K562 (cell line): Measurements from ENCODE around the gene ADAM33. TPM values are rescaled to one million over a fixed set of nuclear protein-coding genes. Genes with fewer than 3 reads are reported as not detected.

ENCODE experiments used
- CCNT2 ChIP-seq: IDR thresholded peaks from 2 replicates; pipeline ENCODE4 v1.6.1; 2011; ENCODE audit warnings: borderline replicate concordance, low read depth, mild to moderate bottlenecking, moderate library complexity, mixed read lengths, low read length; ENCODE audit not compliant: insufficient read length; ENCODE audit errors: extremely low read depth
- CREB1 ChIP-seq, 2 experiments: sonication (generic) in 1 of 2; formaldehyde crosslinking in 1 of 2; IDR thresholded peaks; 2 replicates each; pipeline versions ENCODE4 v1.6.1 to v1.8.0; 2012 to 2022; ENCODE audit warnings: inconsistent platforms in 1 of 2, mild to moderate bottlenecking in 1 of 2, missing genetic modification reagents in 1 of 2, moderate library complexity in 1 of 2
- FOXJ3 ChIP-seq: sonication (generic); formaldehyde crosslinking; IDR thresholded peaks from 2 replicates; pipeline ENCODE4 v1.4.0; 2020; ENCODE audit warnings: mild to moderate bottlenecking, missing genetic modification reagents
- POLR2A ChIP-seq: fragments of 450-650 bp; conservative IDR thresholded peaks from 2 replicates; pipeline ENCODE4 v1.6.1; 2016
- PYGO2 ChIP-seq: fragments of 450-650 bp; IDR thresholded peaks from 2 replicates; pipeline ENCODE4 v1.6.1; 2016; ENCODE audit warnings: mild to moderate bottlenecking, missing genetic modification characterization, moderate library complexity, missing compliant biosample characterization
- SAP30 ChIP-seq: fragments of 200-600 bp; sonication (generic); IDR thresholded peaks from 2 replicates; pipeline ENCODE4 v1.6.1; 2012; ENCODE audit warnings: borderline replicate concordance, low read depth, mild to moderate bottlenecking, moderate library complexity, low read length, control low read depth, inconsistent platforms; ENCODE audit not compliant: insufficient read depth, poor library complexity, severe bottlenecking
- ZNF785 ChIP-seq: fragments of 250-450 bp; sonication (Bioruptor Pico); IDR thresholded peaks from 2 replicates; pipeline ENCODE4 v1.4.0; 2020; ENCODE audit warnings: mild to moderate bottlenecking
- polyA plus RNA-seq, 8 experiments: library from polyadenylated mRNA; depleted of rRNA in 4 of 8; stranded (reverse) in 5 of 8; unstranded in 3 of 8; fragments of >200 nt; fragmentation: Nextera tagmentation in 2 of 8; fragmentation: Illumina TruSeq in 1 of 8; extraction: Ambion mirVana in 2 of 8; extraction: Trizol in 1 of 8; gene quantifications; 2 replicates each; pipeline versions ENCODE4 v1.2.1 to v1.2.3, GENCODE V29; 2011 to 2014; ENCODE audit warnings: inconsistent platforms in 1 of 8, missing spikeins in 1 of 8
- total RNA-seq, 7 experiments: library from RNA; depleted of rRNA in 6 of 7; stranded (reverse); fragments of >200 nt in 6 of 7; fragmentation: Illumina TruSeq in 2 of 7; extraction: Trizol in 2 of 7; gene quantifications; 2 replicates each; pipeline versions ENCODE4 v1.2.1 to v1.2.3, GENCODE V29; 2011 to 2021; ENCODE audit warnings: low replicate concordance in 1 of 7
- TF ChIP-seq, protein P1 (sequence below): sonication (generic); formaldehyde crosslinking; IDR thresholded peaks from 2 replicates; pipeline ENCODE4 v1.8.0; 2023; ENCODE audit warnings: mild to moderate bottlenecking, missing genetic modification reagents
- TF ChIP-seq, protein P2 (sequence below): fragments of 450-650 bp; formaldehyde crosslinking; IDR thresholded peaks from 2 replicates; pipeline ENCODE4 v1.4.0; 2020; ENCODE audit warnings: mild to moderate bottlenecking, moderate library complexity

The ADAM33 gene
- total and polyA plus RNA-seq, 9 of the 15 experiments (the other 6 are each of a cell fraction or from before 2014, with no cell fraction given) = not detected

DNA sequence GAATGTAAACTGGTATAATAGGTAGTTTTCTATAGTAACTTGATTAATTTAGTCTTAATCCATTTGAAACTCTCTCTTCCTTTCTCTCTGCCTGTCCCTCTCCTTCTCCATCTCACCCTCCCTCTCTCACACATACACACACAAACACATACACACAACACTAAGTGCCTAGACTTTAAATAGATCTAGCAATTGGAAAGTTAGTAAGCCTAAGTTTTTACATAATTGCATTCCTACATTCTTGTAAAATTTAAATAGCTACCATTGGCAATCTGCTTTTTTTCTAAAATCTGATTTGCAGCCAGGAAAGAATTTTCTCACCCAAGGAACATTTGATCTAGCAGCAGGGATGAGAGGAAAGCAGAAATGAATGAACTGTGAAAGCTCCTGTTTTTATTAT lies 34.3 kb downstream of the ADAM33 start (continued):
- TF ChIP-seq CREB1 (IDR thresholded peaks at IDR 0.05) = no peak
- TF ChIP-seq CREB1 (CRISPR knock-in tag; IDR thresholded peaks at IDR 0.05) = no peak
- TF ChIP-seq CCNT2 = no peak
- TF ChIP-seq SAP30 = no peak
- TF ChIP-seq POLR2A = no peak
- TF ChIP-seq PYGO2 (tag) = no peak
- TF ChIP-seq, protein P1, sequence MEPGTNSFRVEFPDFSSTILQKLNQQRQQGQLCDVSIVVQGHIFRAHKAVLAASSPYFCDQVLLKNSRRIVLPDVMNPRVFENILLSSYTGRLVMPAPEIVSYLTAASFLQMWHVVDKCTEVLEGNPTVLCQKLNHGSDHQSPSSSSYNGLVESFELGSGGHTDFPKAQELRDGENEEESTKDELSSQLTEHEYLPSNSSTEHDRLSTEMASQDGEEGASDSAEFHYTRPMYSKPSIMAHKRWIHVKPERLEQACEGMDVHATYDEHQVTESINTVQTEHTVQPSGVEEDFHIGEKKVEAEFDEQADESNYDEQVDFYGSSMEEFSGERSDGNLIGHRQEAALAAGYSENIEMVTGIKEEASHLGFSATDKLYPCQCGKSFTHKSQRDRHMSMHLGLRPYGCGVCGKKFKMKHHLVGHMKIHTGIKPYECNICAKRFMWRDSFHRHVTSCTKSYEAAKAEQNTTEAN = no peak
- TF ChIP-seq FOXJ3 (CRISPR knock-in tag) = no peak
- TF ChIP-seq, protein P2, sequence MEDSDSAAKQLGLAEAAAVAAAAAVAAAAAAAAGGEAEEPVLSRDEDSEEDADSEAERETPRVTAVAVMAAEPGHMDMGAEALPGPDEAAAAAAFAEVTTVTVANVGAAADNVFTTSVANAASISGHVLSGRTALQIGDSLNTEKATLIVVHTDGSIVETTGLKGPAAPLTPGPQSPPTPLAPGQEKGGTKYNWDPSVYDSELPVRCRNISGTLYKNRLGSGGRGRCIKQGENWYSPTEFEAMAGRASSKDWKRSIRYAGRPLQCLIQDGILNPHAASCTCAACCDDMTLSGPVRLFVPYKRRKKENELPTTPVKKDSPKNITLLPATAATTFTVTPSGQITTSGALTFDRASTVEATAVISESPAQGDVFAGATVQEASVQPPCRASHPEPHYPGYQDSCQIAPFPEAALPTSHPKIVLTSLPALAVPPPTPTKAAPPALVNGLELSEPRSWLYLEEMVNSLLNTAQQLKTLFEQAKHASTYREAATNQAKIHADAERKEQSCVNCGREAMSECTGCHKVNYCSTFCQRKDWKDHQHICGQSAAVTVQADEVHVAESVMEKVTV = no peak
- no peak for TF ChIP-seq ZNF785 (CRISPR knock-in tag)
